WI38 (cell line): Measurements from ENCODE around the gene CNN1.
"Not testable (repeated sequence)": the region's sequence is repeated elsewhere in the genome, so short reads cannot be mapped to it uniquely, and the experiment has no call there.

Experiments used
- H3K4me3 ChIP-seq: 2 replicates; pipeline ENCODE4 v1.5.1; 2011; ENCODE audit warnings: low read depth, mild to moderate bottlenecking, control low read depth, low read length
- TF ChIP-seq, protein P1 (sequence below): IDR thresholded peaks from 2 replicates; pipeline ENCODE4 v1.5.1; 2012; ENCODE audit warnings: low read depth, mild to moderate bottlenecking, control low read depth, low read length

Gene CNN1

DNA sequence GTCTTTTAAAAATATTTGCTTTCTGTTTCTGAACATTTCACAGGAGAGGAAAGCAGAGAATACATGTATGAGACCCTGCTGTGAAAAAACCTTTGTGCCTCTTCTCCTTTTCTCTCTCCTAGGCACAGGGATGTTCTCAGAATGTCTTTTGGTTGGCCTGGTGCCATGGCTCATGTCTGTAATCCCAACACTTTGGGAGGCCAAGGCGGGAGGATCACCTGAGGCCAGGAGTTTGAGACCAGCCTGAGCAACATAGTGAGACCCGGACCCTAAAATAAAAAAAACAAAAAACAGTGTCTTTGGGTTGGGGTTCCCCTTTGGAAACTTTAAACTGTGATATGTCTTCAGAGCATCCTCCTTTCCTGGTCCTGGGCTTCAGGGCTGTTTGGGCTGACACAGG, 60.1 kb downstream of the CNN1 start:
- TF ChIP-seq, protein P1, sequence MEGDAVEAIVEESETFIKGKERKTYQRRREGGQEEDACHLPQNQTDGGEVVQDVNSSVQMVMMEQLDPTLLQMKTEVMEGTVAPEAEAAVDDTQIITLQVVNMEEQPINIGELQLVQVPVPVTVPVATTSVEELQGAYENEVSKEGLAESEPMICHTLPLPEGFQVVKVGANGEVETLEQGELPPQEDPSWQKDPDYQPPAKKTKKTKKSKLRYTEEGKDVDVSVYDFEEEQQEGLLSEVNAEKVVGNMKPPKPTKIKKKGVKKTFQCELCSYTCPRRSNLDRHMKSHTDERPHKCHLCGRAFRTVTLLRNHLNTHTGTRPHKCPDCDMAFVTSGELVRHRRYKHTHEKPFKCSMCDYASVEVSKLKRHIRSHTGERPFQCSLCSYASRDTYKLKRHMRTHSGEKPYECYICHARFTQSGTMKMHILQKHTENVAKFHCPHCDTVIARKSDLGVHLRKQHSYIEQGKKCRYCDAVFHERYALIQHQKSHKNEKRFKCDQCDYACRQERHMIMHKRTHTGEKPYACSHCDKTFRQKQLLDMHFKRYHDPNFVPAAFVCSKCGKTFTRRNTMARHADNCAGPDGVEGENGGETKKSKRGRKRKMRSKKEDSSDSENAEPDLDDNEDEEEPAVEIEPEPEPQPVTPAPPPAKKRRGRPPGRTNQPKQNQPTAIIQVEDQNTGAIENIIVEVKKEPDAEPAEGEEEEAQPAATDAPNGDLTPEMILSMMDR = no peak
- no peak overlapping the region; the same call in 1 of the 2 replicates for H3K4me3 ChIP-seq

DNA sequence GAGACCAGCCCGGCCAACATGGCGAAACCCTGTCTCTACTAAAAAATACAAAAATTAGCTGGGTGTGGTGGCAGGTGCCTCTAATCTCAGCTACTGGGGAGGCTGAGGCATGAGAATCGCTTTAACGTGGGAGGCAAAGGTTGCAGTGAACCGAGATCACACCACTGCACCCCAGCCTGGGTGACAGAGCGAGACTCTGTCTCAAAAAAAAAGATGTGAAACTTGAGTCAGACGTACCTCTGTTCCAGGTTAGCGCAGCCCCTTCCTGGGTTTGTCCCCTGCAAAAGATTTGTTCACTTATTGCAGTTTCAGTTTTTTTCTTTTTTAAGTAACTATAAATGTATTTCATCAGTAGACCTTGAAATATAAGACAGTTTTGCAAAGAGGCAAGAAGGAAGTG, 61.1 kb downstream of the CNN1 start:
- H3K4me3 ChIP-seq = not testable (repeated sequence)
